K562 (cell line): Measurements from ENCODE around the gene PNMA8C. TPM values are rescaled to one million over a fixed set of nuclear protein-coding genes. Genes with fewer than 3 reads are reported as not detected.

ENCODE experiments used
- ATAC-seq: fragments of 200-7000 bp; cut with Tn5 transposase; 3 replicates; pipeline ENCODE4 v1.9.1; 2020; ENCODE audit warnings: moderate library complexity
- BruUV-seq: library from RNA; stranded (reverse); fragments of 400-500 nt; replicated peaks from 2 replicates; lab custom pipeline; 2021; lab: Mats Ljungman, UMichigan
- CTCF ChIA-PET: fragments of 300-600 bp; formaldehyde crosslinking; extraction: SDS; loops from one replicate; lab custom pipeline; 2021; ENCODE audit warnings: low intra/inter-chr PET ratio; lab: Yijun Ruan, JAX
- POLR2A ChIA-PET: fragments of 300-600, 350-650 bp; sonication (Branson Sonifier 250); formaldehyde crosslinking; extraction: SDS; loops from one replicate; lab custom pipeline; 2021; ENCODE audit warnings: antibody characterized with exemption, inconsistent platforms; lab: Yijun Ruan, JAX
- DNase-seq, 4 experiments: peaks; one replicate each; pipeline versions ENCODE4 v3.0.0 to v3.0.0-alpha.2; 2011 to 2018; ENCODE audit warnings: low spot score in 3 of 4, mixed read lengths in 3 of 4; ENCODE audit errors: extremely low read depth in 1 of 4
- FAIRE-seq: peaks from 2 replicates; lab custom pipeline; 2011; peaks lifted over from hg19 to GRCh38; lab: Jason Lieb, UNC
- H2AFZ ChIP-seq: 2 replicates; pipeline ENCODE4 v1.6.0; 2011; ENCODE audit warnings: low read depth, low read length, control low read depth, inconsistent platforms
- H3K27ac ChIP-seq: fragments of 200-600 bp; 3 replicates; pipeline ENCODE4 v1.8.0; 2011; ENCODE audit warnings: low read depth, mild to moderate bottlenecking, control low read depth, inconsistent platforms, low read length, moderate library complexity, mixed read lengths; ENCODE audit errors: extremely low read depth
- H3K27me3 ChIP-seq, 2 experiments: fragments of 300-600 bp in 1 of 2; 2 replicates in 1 of 2; 3 replicates in 1 of 2; pipeline versions ENCODE4 v1.6.0 to v1.8.0; 2011; ENCODE audit warnings: inconsistent platforms in 2 of 2, low read length in 2 of 2, mild to moderate bottlenecking in 1 of 2, mixed read lengths in 1 of 2, moderate library complexity in 1 of 2; ENCODE audit not compliant: control insufficient read depth in 2 of 2, insufficient read depth in 2 of 2
- H3K36me3 ChIP-seq: fragments of 300-600 bp; 3 replicates; pipeline ENCODE4 v1.8.0; 2011; ENCODE audit warnings: mild to moderate bottlenecking, low read length, inconsistent platforms; ENCODE audit not compliant: control insufficient read depth, insufficient read depth
- H3K4me1 ChIP-seq, 2 experiments: fragments of 200-600 bp in 1 of 2; replicated peaks in 1 of 2; 2 replicates in 1 of 2; 3 replicates in 1 of 2; pipeline versions ENCODE4 v1.5.1 to v1.8.0; 2011; ENCODE audit warnings: inconsistent platforms in 2 of 2, low read length in 2 of 2, mild to moderate bottlenecking in 1 of 2, mixed read lengths in 1 of 2, moderate library complexity in 1 of 2; ENCODE audit not compliant: control insufficient read depth in 2 of 2, insufficient read depth in 2 of 2
- H3K4me2 ChIP-seq: 2 replicates; pipeline ENCODE4 v1.6.1; 2011; ENCODE audit warnings: low read length, control low read depth, inconsistent platforms, mixed read lengths; ENCODE audit not compliant: insufficient read depth
- H3K4me3 ChIP-seq: fragments of 200-600 bp; sonication (generic), shearing (Covaris generic); 2 replicates; pipeline ENCODE4 v1.5.1; 2016; ENCODE audit warnings: control low read depth, inconsistent platforms
- H3K79me2 ChIP-seq: fragments of 200-600 bp; 3 replicates; pipeline ENCODE4 v1.8.0; 2011; ENCODE audit warnings: low read length, inconsistent platforms; ENCODE audit not compliant: control insufficient read depth, insufficient read depth
- H3K9ac ChIP-seq, 2 experiments: 2 replicates each; pipeline versions ENCODE4 v1.6.0 to v1.6.1; 2011; ENCODE audit warnings: low read depth in 2 of 2, low read length in 2 of 2, control low read depth in 1 of 2, inconsistent platforms in 1 of 2, mild to moderate bottlenecking in 1 of 2, mixed read lengths in 1 of 2; ENCODE audit not compliant: insufficient read depth in 1 of 2
- H3K9me1 ChIP-seq: one replicate; pipeline ENCODE4 v1.6.0; 2011; ENCODE audit warnings: inconsistent platforms, mild to moderate bottlenecking, low read length, moderate library complexity; ENCODE audit not compliant: control insufficient read depth, insufficient read depth
- H3K9me3 ChIP-seq: replicated peaks from 2 replicates; pipeline ENCODE4 v1.5.1; 2011; ENCODE audit warnings: low read depth, low read length, inconsistent platforms; ENCODE audit not compliant: control insufficient read depth, insufficient read depth
- H4K20me1 ChIP-seq: replicated peaks from 2 replicates; pipeline ENCODE4 v1.6.1; 2011; ENCODE audit warnings: low read length, inconsistent platforms, mixed read lengths; ENCODE audit not compliant: control insufficient read depth, insufficient read depth
- ATF7 ChIP-seq: fragments of 450-650 bp; IDR thresholded peaks from 2 replicates; pipeline ENCODE4 v1.7.1; 2014; ENCODE audit warnings: mild to moderate bottlenecking, moderate library complexity
- DIDO1 ChIP-seq: fragments of 450-650 bp; IDR thresholded peaks from 2 replicates; pipeline ENCODE4 v1.6.1; 2016; ENCODE audit warnings: low read depth, missing biosample characterization, missing genetic modification characterization
- FOXA3 ChIP-seq, 2 experiments: fragments of 450-650 bp in 1 of 2; sonication (generic) in 1 of 2; formaldehyde crosslinking; IDR thresholded peaks in 1 of 2; conservative IDR thresholded peaks in 1 of 2; 2 replicates each; pipeline versions ENCODE4 v1.4.0 to v1.8.0; 2020 to 2022; ENCODE audit warnings: mild to moderate bottlenecking in 2 of 2, missing genetic modification reagents in 1 of 2
- HMG20A ChIP-seq: fragments of 450-650 bp; formaldehyde crosslinking; conservative IDR thresholded peaks from 2 replicates; pipeline ENCODE4 v1.4.0; 2020; ENCODE audit warnings: mild to moderate bottlenecking, mixed read lengths
- MAFF ChIP-seq: IDR thresholded peaks from 2 replicates; pipeline ENCODE4 v1.6.1; 2012; ENCODE audit warnings: low read length, improper control_type of control experiment
- POLR2A ChIP-seq: fragments of 450-650 bp; conservative IDR thresholded peaks from 2 replicates; pipeline ENCODE4 v1.6.1; 2016
- RFX1 ChIP-seq: fragments of 450-650 bp; IDR thresholded peaks from 2 replicates; pipeline ENCODE4 v1.6.1; 2016; ENCODE audit warnings: mild to moderate bottlenecking, moderate library complexity
- XRCC4 ChIP-seq: IDR thresholded peaks from one replicate; pipeline ENCODE4 v1.6.1; 2011; ENCODE audit not compliant: insufficient read depth, insufficient read length; ENCODE audit errors: extremely low read depth
- ZFP30 ChIP-seq: fragments of 250-450 bp; sonication (Bioruptor Pico); IDR thresholded peaks from 2 replicates; pipeline ENCODE4 v1.8.0; 2022; ENCODE audit warnings: moderate library complexity, mild to moderate bottlenecking, inconsistent platforms, borderline replicate concordance
- ZNF592 ChIP-seq: fragments of 450-650 bp; IDR thresholded peaks from 2 replicates; pipeline ENCODE4 v1.6.1; 2017; ENCODE audit warnings: antibody characterized with exemption, mild to moderate bottlenecking
- ZNF75A ChIP-seq: fragments of 450-650 bp; formaldehyde crosslinking; IDR thresholded peaks from 2 replicates; pipeline ENCODE4 v1.4.0; 2020; ENCODE audit warnings: mild to moderate bottlenecking
- ZNF76 ChIP-seq: fragments of 250-450 bp; sonication (Bioruptor Pico); IDR thresholded peaks from 2 replicates; pipeline ENCODE4 v1.4.0; 2020; ENCODE audit warnings: mild to moderate bottlenecking, moderate library complexity, borderline replicate concordance
- WGBS: fragments of 100-300 bp; shearing (Covaris generic); methylation state at CpG from one replicate; pipeline ENCODE4 v1.1.6; 2016; ENCODE audit warnings: low coverage, mixed read lengths; ENCODE audit not compliant: insufficient coverage; ENCODE audit errors: missing lambda C conversion rate; 5-methylcytosine and 5-hydroxymethylcytosine counted together
- in situ Hi-C: fragments of 300-500 bp; cut with MboI; formaldehyde crosslinking; loops from 4 replicates; pipeline ENCODE4 v1.15.0; 2018; ENCODE audit warnings: inconsistent platforms, mixed read lengths
- intact Hi-C: fragments of 100-400 bp; cut with micrococcal nuclease; formaldehyde crosslinking; loops from 2 replicates; pipeline ENCODE4 v1.14.2; 2022
- polyA plus RNA-seq, 8 experiments: library from polyadenylated mRNA; depleted of rRNA in 4 of 8; stranded (reverse) in 5 of 8; unstranded in 3 of 8; fragments of >200 nt; fragmentation: Nextera tagmentation in 2 of 8; fragmentation: Illumina TruSeq in 1 of 8; extraction: Ambion mirVana in 2 of 8; extraction: Trizol in 1 of 8; gene quantifications; 2 replicates each; pipeline versions ENCODE4 v1.2.1 to v1.2.3, GENCODE V29; 2011 to 2014; ENCODE audit warnings: inconsistent platforms in 1 of 8, missing spikeins in 1 of 8
- total RNA-seq, 7 experiments: library from RNA; depleted of rRNA in 6 of 7; stranded (reverse); fragments of >200 nt in 6 of 7; fragmentation: Illumina TruSeq in 2 of 7; extraction: Trizol in 2 of 7; gene quantifications; 2 replicates each; pipeline versions ENCODE4 v1.2.1 to v1.2.3, GENCODE V29; 2011 to 2021; ENCODE audit warnings: low replicate concordance in 1 of 7
- TF ChIP-seq, protein P1 (sequence below): fragments of 450-650 bp; formaldehyde crosslinking; IDR thresholded peaks from 2 replicates; pipeline ENCODE4 v1.4.0; 2022; ENCODE audit warnings: missing genetic modification characterization
- TF ChIP-seq, protein P2 (sequence below): fragments of 450-650 bp; IDR thresholded peaks from 2 replicates; pipeline ENCODE4 v1.6.1; 2016

PNMA8C gene
- total and polyA plus RNA-seq, 9 of the 15 experiments (the other 6 are each of a cell fraction or from before 2014, with no cell fraction given) = 0.04 to 0.05 (median 0.05) TPM; not detected in 6

- no peak overlapping the region for H3K4me2 ChIP-seq
- H2AFZ ChIP-seq = peak overlapping the region; percentile 81; the same call in 1 of the 2 replicates
- 55% methylated on average over 4 of the region's 4 CpGs for WGBS
- no peak for DNase-seq
- no TSS peak for BruUV-seq
- in situ Hi-C loops = no loop called here
- no peaks in the 10 kb centered on the region for H4K20me1 ChIP-seq
- peaks cover 2 to 22% of the 10 kb centered on the region in 2 experiments; a peak in 3 of 5 replicates for H3K4me1 ChIP-seq
- no peaks in the 10 kb centered on the region for H3K9me1 ChIP-seq
- H3K36me3 ChIP-seq = peaks cover 18% of the 10 kb centered on the region; the same call in 1 of the 3 replicates
- no peak for FAIRE-seq
- peaks cover 12% of the 10 kb centered on the region for H3K79me2 ChIP-seq
- no peak overlapping the region for H3K9ac ChIP-seq
- no peak overlapping the region for H3K27ac ChIP-seq
- H3K27me3 ChIP-seq = peaks cover 4 to 18% of the 10 kb centered on the region in 2 experiments; a peak in 4 of 5 replicates
- intact Hi-C loops = no loop called here
- ChIA-PET CTCF (interaction anchor here (0.6 kb wide), 1 partner anchor 83 kb away, joined by 3 read pairs; no protein-coding TSS in a partner anchor), POLR2A (interaction anchor here (1.0 kb wide), 1 partner anchor 71 kb away, joined by 3 read pairs; no protein-coding TSS in a partner anchor)
- TF ChIP-seq ZNF75A (CRISPR knock-in tag) (no peak), DIDO1 (tag) (no peak), HMG20A (CRISPR knock-in tag) (no peak), ATF7 (no peak), MAFF (no peak), ZNF76 (CRISPR knock-in tag) (no peak), ZNF592 (no peak), POLR2A (no peak), RFX1 (peak; percentile 79), XRCC4 (no peak), FOXA3 (CRISPR knock-in tag; conservative IDR thresholded peaks at IDR 0.05 in 1 of 2, IDR thresholded peaks at IDR 0.05 in 1 of 2) (no peak), ZFP30 (CRISPR knock-in tag) (no peak)
- TF ChIP-seq, protein P1, sequence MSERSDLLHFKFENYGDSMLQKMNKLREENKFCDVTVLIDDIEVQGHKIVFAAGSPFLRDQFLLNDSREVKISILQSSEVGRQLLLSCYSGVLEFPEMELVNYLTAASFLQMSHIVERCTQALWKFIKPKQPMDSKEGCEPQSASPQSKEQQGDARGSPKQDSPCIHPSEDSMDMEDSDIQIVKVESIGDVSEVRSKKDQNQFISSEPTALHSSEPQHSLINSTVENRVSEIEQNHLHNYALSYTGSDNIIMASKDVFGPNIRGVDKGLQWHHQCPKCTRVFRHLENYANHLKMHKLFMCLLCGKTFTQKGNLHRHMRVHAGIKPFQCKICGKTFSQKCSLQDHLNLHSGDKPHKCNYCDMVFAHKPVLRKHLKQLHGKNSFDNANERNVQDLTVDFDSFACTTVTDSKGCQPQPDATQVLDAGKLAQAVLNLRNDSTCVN (CRISPR knock-in tag) = no peak
- TF ChIP-seq, protein P2, sequence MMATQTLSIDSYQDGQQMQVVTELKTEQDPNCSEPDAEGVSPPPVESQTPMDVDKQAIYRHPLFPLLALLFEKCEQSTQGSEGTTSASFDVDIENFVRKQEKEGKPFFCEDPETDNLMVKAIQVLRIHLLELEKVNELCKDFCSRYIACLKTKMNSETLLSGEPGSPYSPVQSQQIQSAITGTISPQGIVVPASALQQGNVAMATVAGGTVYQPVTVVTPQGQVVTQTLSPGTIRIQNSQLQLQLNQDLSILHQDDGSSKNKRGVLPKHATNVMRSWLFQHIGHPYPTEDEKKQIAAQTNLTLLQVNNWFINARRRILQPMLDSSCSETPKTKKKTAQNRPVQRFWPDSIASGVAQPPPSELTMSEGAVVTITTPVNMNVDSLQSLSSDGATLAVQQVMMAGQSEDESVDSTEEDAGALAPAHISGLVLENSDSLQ = 0 out of 2 replicates have a peak, but pooled peaks have one; percentile 10
- TF ChIP-seq, all 486 proteins: peak for 2
- no peak for ATAC-seq
- no peaks in the 10 kb centered on the region for H3K9me3 ChIP-seq
- no peak overlapping the region for H3K4me3 ChIP-seq
Observed at GRCh38 chr19:46472592-46472991, 43.9 kb upstream of the PNMA8C start.
